A549 (cell line): ENCODE measurements around the gene DHX8.

Experiments
- CTCF ChIP-seq: fragments of >200 bp; sonication (Bioruptor Twin); formaldehyde crosslinking; IDR thresholded peaks from 3 replicates; pipeline ENCODE4 v1.5.1; 2016
- HMGXB4 ChIP-seq: fragments of 250-450 bp; sonication (Bioruptor Pico); IDR thresholded peaks from 2 replicates; pipeline ENCODE4 v1.5.0; 2021; ENCODE audit warnings: mild to moderate bottlenecking, moderate library complexity, borderline replicate concordance
- MAX ChIP-seq: IDR thresholded peaks from 2 replicates; pipeline ENCODE4 v1.6.1; 2012
- RFX5 ChIP-seq: fragments of 450-650 bp; IDR thresholded peaks from 2 replicates; pipeline ENCODE4 v1.7.1; 2014; ENCODE audit warnings: antibody characterized with exemption, mild to moderate bottlenecking, moderate library complexity
- USF2 ChIP-seq: fragments of 450-650 bp; IDR thresholded peaks from 2 replicates; pipeline ENCODE4 v1.6.1; 2014; ENCODE audit warnings: antibody characterized with exemption

GRCh38 chr17:43531082-43531378, 47.3 kb downstream of the DHX8 start:
- TF ChIP-seq HMGXB4 (CRISPR knock-in tag) = no peak
- no peak for TF ChIP-seq MAX
- no peak for TF ChIP-seq RFX5
- no peak for TF ChIP-seq CTCF
- TF ChIP-seq USF2 = no peak
